ENCODE data around the gene PLSCR3.

GRCh38 chr17:7427549-7427948, 33.2 kb upstream of the PLSCR3 start:
- TF ChIP-seq CTCF (IDR thresholded peaks at IDR 0.05 in 8 of 11, conservative IDR thresholded peaks at IDR 0.05 in 3 of 11) (no peak), POLR2A (IDR thresholded peaks at IDR 0.05) (no peak)
